Measurements from ENCODE around the gene CCDC106. TPM values are rescaled to one million over a fixed set of nuclear protein-coding genes. Genes with fewer than 3 reads are reported as not detected.

The CCDC106 gene
- total RNA-seq, 6 experiments from 2014 or later = 6.1 to 19.7 (median 9.8) TPM

DNA sequence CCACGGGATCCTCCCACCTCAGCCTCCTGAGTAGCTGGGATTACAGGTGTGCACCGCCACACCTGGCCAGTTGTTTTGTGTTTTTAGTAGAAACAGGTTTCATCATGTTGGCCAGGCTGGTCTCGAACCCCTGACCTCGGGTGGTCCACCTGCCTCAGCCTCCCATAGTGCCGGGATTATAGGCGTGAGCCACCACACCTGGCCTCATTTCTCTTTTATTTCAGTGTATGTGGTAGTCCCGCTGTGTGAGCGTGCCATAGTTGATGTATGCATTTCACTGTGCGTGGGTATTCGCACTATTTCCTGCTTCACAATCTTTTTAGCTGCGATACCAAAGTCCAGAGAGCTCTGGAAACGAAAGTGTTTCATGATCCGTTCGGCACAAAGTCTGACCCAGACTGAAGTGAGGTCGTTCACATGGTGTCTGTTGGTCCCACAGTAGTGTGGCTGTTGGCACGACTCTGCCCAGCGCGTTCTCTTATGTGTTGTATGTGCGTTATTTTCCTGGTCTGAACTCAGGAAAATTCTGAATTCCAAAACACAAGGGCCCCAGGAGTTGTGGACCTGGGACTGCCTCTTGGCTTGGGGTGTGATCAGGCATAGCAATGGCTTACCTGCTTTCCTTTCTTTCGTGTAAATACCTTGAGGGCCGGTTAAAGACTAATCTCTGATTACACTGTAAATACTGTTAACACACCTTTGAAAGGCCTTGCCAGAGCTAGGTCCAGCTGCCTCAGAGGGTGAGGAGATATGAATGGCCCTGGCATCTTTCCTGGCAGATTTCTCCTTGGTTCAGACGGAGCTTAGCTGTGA, 35.6 kb downstream of the CCDC106 start:
- H3K4me3 ChIP-seq = peak overlapping the region in 2 of 3 donors; percentile 31 to 34
- H3K4me1 ChIP-seq = peaks cover 0 to 46% (median 20%) of the 10 kb centered on the region in 4 donors
- WGBS (ENCODE audit: insufficient coverage, low coverage, low lambda C conversion rate, missing lambda C conversion rate) = 45% methylated on average over 15 of the region's 22 CpGs
- H3K36me3 ChIP-seq = peaks cover 0 to 33% (median 16%) of the 10 kb centered on the region in 4 donors
- peak; percentile 85 to 89 (median 86) for ATAC-seq
- peak overlapping the region; percentile 79 to 91 (median 91) for H3K27ac ChIP-seq
- intact Hi-C loops (cut with DNase I) = loop anchor here in 1 of 2 donors (10.0 kb wide), 1 partner anchor 121 kb away; no protein-coding TSS in a partner anchor
- no peaks in the 10 kb centered on the region for H3K27me3 ChIP-seq
- no peaks in the 10 kb centered on the region for H3K9me3 ChIP-seq
- TF ChIP-seq POLR2A (IDR thresholded peaks at IDR 0.05) = peak; percentile 43
- TF ChIP-seq, protein P1, sequence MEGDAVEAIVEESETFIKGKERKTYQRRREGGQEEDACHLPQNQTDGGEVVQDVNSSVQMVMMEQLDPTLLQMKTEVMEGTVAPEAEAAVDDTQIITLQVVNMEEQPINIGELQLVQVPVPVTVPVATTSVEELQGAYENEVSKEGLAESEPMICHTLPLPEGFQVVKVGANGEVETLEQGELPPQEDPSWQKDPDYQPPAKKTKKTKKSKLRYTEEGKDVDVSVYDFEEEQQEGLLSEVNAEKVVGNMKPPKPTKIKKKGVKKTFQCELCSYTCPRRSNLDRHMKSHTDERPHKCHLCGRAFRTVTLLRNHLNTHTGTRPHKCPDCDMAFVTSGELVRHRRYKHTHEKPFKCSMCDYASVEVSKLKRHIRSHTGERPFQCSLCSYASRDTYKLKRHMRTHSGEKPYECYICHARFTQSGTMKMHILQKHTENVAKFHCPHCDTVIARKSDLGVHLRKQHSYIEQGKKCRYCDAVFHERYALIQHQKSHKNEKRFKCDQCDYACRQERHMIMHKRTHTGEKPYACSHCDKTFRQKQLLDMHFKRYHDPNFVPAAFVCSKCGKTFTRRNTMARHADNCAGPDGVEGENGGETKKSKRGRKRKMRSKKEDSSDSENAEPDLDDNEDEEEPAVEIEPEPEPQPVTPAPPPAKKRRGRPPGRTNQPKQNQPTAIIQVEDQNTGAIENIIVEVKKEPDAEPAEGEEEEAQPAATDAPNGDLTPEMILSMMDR (IDR thresholded peaks at IDR 0.05) = no peak
- peak; percentile 60 to 84 (median 76) for DNase-seq

DNA sequence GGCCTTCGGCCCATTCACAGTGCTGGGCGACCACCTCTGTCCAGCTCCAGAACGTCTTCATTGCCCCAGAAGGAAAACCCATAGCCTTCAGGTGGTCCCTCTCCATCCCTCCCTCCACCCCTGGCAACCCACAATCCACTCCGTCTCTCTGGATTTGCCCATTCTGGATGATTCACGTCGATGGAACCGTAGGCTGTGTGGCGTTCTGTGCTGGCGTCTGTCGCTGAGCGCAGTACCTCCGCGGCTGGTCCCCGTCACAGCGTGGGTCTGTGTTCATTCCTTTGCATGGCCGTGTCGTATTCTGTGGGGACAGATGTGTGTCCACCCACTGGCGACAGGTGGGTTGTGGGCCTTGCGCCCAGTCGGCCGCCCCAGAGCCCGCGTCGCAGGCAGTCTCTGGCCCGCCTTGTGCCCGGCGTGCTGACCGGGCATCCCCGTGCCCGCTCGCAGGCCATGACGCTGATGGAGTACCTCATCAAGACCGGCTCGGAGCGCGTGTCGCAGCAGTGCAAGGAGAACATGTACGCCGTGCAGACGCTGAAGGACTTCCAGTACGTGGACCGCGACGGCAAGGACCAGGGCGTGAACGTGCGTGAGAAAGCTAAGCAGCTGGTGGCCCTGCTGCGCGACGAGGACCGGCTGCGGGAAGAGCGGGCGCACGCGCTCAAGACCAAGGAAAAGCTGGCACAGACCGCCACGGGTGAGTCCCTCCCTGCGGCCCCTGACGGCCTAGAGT, 37.1 kb downstream of the CCDC106 start:
- Histone ChIP-seq H3K9me3 (no peaks in the 10 kb centered on the region), H3K27ac (peak overlapping the region; percentile 68 to 91 (median 91)), H3K4me3 (no peak overlapping the region), H3K4me1 (peaks cover 0 to 38% (median 17%) of the 10 kb centered on the region in 4 donors), H3K36me3 (peaks cover 0 to 35% (median 14%) of the 10 kb centered on the region in 4 donors), H3K27me3 (no peaks in the 10 kb centered on the region)
- 96% methylated on average over 30 of the region's 60 CpGs for WGBS (ENCODE audit: insufficient coverage, low coverage, low lambda C conversion rate, missing lambda C conversion rate)
- intact Hi-C loops (cut with DNase I) = loop anchor here in 1 of 2 donors (10.0 kb wide), 1 partner anchor 120 kb away; no protein-coding TSS in a partner anchor
- DNase-seq = peak in 2 of 3 donors; percentile 27 to 58
- no peak for ATAC-seq
- TF ChIP-seq, protein P1 (IDR thresholded peaks at IDR 0.05) = no peak
- no peak for TF ChIP-seq POLR2A (IDR thresholded peaks at IDR 0.05)

DNA sequence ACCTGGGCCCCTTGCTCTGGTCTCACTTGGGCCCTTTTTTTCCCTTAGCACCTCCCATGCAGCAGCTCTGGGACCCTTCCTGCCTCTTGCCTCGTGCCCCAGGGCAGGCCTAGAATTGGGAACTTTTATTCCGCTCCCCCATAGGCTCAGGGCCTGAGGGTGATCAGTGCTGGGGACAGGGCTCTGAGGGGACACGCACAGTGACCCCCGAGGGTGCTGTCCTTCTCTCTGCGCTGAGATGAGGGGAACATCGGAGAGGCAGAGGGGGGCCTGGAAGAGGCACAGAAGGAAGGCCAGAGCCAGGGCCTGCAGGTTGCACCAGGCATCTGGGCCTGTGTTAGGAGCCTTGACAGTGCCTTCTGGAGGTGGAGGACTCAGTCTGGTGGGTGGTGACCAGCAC, 37.8 kb downstream of the CCDC106 start:
- intact Hi-C loops (cut with DNase I) = loop anchor here in 1 of 2 donors (10.0 kb wide), 1 partner anchor 119 kb away; no protein-coding TSS in a partner anchor
- Histone ChIP-seq H3K4me1 (peaks cover 0 to 36% (median 17%) of the 10 kb centered on the region in 4 donors), H3K27ac (no peak overlapping the region), H3K4me3 (no peak overlapping the region), H3K9me3 (no peaks in the 10 kb centered on the region), H3K27me3 (no peaks in the 10 kb centered on the region), H3K36me3 (peaks cover 0 to 40% (median 18%) of the 10 kb centered on the region in 4 donors)
- 100% methylated on average over 1 of the region's 6 CpGs for WGBS (ENCODE audit: insufficient coverage, low coverage, low lambda C conversion rate, missing lambda C conversion rate)
- no peak for ATAC-seq
- TF ChIP-seq POLR2A (IDR thresholded peaks at IDR 0.05) = no peak
- TF ChIP-seq, protein P1 (IDR thresholded peaks at IDR 0.05) = no peak
- DNase-seq = peak in 1 of 3 donors; percentile 35

- DNase-seq (peak in 2 of 3 donors; percentile 16 to 37), ATAC-seq (no peak)
- Histone ChIP-seq H3K36me3 (peaks cover 0 to 38% (median 19%) of the 10 kb centered on the region in 4 donors), H3K4me3 (no peak overlapping the region), H3K9me3 (no peaks in the 10 kb centered on the region), H3K4me1 (peaks cover 0 to 33% (median 15%) of the 10 kb centered on the region in 4 donors), H3K27ac (no peak overlapping the region), H3K27me3 (no peaks in the 10 kb centered on the region)
- TF ChIP-seq POLR2A (IDR thresholded peaks at IDR 0.05) = no peak
- TF ChIP-seq, protein P1 (IDR thresholded peaks at IDR 0.05) = no peak
- WGBS (ENCODE audit: insufficient coverage, low coverage, low lambda C conversion rate, missing lambda C conversion rate) = 86% methylated on average over 18 of the region's 29 CpGs
- intact Hi-C loops (cut with DNase I) = loop anchor here in 1 of 2 donors (10.0 kb wide), 1 partner anchor 118 kb away; no protein-coding TSS in a partner anchor
These were observed 38.5 kb downstream of the CCDC106 start for GRCh38 chr19:55686311-55687050.
